NCI-H1105 treated with DMSO at 0.1 percent for 48 hours (cell line): ENCODE results near the gene CAMKMT.

Experiments used
- DNase-seq: peaks from one replicate; lab custom pipeline; 2025; lab: John Stamatoyannopoulos, UW

CAMKMT gene

DNA sequence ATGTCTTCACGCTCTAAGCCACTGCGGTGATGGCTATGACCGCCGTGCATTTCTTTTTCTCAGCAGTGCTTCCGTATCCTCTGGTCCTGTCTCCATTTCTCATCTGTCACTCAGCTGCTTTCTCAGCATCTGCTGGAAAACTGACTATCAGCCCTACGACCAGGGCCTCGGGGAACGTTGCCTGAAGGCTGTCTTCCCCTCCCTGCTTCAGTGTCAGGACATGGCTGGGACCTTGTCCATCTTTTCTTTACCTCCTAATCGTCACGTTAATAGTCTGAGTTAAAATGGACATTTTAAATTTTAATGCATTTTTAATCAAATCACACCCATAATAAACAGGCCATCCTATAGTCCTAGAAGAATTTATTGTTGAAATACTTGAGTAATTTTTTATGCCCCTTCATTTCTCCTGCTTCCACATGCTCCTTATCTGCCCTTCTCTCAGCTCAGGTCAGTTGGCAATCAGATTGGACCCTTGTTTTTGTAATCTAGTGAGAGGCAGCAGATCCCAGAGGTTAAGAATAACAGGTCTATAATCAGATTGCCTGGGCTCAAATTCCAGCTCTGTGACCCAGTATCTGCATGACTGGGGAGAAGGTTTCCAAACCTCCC, 329.5 kb downstream of the CAMKMT start:
- no peak for DNase-seq

DNA sequence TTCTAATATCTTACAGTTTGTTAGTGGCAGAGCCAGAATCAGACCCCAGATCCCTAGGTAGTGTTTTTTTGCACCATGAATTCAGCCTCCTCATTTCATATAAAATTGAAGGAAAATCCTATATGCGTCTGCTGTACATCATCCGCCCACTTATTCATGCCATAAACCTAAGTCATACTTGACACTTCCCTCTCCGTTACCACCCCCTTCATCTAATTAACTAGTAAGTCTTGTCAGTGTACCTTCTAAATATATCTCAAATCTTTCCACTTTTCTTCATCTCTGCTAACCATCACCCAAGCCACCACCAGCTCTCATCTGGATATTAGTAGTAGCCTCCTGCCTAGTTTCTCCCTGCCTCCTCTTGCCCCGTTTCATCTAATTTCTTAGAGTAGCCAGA, 331.1 kb downstream of the CAMKMT start:
- DNase-seq, result no peak

DNA sequence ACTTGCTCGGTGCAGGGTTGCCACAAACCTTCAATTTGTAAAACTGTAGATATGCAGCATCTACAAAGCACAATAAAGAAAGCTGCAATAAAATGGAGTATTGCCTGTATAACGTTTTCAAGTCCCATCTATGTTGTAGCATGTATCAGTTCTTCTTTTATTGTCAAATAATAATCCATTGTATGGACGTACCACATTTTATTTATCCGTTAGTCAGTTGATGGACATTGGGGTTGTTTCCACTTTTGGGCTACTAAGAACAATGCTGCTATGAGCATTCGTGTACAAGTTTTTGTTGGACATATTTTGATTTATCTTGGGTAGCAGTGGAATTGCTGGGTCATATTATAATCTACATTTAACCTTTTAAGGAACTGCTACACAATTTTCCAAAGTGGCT, 339.1 kb downstream of the CAMKMT start:
- no peak for DNase-seq

DNA sequence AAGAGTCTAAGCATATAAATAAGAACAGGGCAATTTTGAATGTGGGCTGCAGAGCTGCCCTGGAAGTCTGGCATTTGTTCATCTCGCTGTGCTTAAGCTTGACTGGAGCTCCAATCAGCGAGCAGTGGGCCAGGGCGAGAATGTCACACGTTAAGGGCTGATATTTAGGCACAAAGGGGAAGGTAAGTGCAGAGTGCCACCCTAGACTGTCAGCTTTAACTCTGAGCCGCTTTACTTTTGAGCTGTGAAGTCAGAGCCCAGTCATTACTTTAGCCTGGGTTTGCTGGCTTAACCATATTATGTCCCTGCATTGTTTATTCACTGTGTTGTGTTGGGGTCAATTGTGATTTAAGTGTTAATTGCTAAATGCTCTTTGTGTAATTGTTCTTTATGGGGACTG, 343.6 kb downstream of the CAMKMT start:
- no peak for DNase-seq

- DNase-seq, result no peak
Measured at GRCh38 chr2:44705876-44706480, 344.2 kb downstream of the CAMKMT start.

GRCh38 chr2:44706681-44707553, 345.2 kb downstream of the CAMKMT start:
- DNase-seq, result no peak

GRCh38 chr2:44707945-44708660, 346.4 kb downstream of the CAMKMT start:
- DNase-seq, result peak; percentile 87

DNA sequence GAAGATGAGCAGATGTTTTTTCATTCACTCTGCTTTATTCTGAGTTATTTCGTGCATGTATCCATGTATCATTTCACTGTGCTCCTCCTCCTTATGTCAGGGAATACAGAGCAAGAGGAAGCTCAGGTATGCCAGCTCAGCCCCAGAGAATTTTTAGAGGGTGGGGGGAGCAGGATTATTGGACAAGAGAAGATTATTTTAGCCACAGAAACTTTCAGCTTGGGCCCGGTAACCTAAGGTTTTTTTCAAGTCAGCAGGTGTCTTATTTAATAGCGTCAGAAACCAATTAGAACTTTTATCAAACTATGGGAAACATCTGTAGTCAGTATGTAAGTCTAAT, 346.9 kb downstream of the CAMKMT start:
- DNase-seq, result no peak

GRCh38 chr2:44713170-44713569, 351.4 kb downstream of the CAMKMT start:
- DNase-seq, result no peak

DNA sequence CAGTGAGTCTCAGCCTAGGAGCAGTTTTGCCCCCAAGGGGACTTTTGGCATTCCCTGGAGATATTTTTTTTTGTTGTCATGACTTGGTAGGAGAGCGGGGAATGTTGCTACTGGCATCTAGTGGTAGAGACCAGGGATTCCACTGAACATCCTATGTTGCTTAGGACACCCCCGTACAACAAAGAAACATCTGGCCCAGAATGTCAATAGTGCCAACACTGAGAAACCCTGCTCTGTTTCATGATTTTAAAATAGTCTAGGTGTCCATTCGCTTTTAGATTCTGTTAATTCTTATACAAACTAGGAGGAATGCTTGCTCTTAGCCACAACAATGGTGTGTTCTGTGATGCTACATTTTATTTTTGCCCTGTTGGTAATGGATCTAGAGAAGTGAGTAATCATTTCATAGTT, 353.9 kb downstream of the CAMKMT start:
- peak; percentile 28 for DNase-seq

DNA sequence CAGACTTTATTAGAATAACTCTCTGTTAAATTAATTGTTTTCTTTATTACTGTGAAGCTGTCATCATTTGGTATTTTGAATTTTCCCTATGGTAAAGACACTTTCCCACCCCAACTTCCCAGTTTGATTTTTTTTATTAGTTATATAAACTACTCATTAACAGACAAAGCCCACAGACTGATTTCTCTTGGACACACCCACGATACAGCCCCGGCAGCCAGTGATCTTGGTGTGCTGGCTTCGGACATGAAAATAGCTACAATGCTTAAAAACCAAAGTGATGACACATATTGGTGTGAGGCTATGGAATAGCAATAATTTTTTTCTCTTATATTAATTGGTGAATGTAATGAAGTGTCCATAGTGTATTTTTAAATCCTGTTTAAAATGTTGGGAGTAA, 354.4 kb downstream of the CAMKMT start:
- no peak for DNase-seq

GRCh38 chr2:44718431-44718830, 356.7 kb downstream of the CAMKMT start:
- DNase-seq, result no peak

GRCh38 chr2:44719562-44719961, 357.8 kb downstream of the CAMKMT start:
- no peak for DNase-seq

- DNase-seq, result no peak
Measured at GRCh38 chr2:44722026-44722625, 360.4 kb downstream of the CAMKMT start.

DNA sequence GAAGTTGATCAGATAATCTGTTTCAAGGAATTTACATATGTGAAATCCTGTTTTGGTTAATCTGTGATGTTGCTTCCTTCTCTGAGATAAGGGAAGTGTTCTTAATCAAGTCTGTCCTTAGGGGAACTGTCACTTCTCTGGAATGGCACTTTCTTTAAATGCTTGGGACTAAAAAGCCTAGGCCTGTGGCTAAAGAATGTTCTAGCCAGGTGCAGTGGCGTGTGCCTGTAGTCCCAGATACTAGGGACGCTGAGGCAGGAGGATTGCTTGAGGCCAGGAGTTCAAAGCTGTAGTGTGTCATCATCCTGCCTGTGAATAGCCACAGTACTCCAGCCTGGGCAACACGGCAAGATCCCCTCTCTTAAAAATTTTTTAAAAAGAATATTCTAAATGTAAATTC, 362.2 kb downstream of the CAMKMT start:
- DNase-seq, result no peak

DNA sequence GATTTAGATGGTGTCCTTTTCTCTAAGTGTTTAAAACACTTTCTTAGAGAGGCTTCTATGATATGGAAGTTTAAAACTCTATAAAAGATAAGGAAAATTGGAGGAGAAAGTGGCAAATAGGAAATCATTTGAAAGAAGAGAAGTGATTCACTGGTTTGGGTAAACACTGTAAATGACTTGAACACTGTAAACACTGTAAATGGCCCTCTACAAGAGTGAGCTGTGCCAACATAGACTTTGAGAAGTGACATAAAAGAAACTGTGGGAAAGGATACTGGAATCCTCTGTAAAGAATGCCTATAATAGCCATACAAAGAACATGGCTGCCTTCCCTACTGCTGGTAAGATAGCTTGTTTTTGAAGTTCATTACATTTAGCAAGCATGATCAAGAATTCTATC, 368.8 kb downstream of the CAMKMT start:
- DNase-seq, result no peak

- no peak for DNase-seq
Measured at GRCh38 chr2:44731505-44731904, 369.8 kb downstream of the CAMKMT start.

- DNase-seq, result no peak
Measured at GRCh38 chr2:44736270-44736942, 374.7 kb downstream of the CAMKMT start.

DNA sequence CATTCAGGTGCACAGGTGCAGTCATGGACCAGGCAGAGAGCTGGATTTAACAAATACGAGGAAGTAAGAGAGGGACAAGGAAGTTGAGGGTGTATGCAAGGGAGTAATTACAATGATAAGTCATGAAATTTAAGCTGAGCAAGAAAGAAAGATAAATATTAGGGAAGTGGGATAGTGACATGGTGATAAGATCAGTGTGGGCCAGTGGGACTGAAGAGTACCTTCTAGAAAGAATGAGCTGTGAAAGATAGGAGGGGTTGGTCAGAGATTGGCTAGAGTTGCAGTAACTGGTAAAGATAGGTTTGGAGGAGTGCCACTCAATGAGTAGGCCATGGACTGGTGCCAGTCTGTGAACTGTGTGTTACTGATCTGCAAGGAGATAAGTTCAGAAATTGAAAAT, 378.9 kb downstream of the CAMKMT start:
- DNase-seq, result no peak

DNA sequence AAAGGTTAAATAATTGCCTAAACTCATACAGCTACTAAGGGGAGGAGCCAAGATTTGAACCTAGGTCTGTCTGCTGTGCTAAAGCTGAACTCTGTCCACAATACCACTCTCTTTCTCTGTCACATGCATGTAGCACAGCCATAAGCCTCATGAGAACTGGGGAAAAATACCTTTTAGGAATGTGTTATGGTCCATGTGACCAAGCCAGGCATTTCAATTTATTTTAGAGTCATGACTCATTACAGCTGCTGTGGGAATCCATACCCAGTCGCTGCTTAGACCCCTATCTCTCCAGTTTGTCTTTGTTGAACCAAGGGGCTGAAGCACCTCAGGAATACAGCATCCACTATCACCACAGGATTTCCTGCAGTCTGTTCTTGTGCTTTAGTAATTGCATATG, 379.8 kb downstream of the CAMKMT start:
- no peak for DNase-seq

DNA sequence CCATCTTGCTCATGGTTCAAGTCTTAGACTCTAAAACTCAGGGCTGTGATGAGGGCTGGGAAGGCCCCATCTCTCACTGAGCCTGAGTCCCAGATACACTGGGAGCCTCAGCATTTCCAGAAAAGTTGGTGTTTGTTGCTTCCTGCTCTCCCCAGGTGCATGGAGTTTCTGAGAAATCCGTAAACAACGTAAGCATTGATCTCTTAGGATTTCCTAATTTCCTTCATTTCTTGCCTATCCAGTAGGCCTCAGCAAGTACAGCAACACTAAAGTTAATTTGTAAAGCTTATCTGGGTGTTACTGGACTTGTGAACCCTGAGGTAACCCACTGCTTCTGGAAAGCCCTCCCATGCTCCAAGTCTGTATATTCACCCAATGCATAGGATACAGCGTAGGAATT, 380.3 kb downstream of the CAMKMT start:
- DNase-seq, result no peak

GRCh38 chr2:44743473-44743872, 381.7 kb downstream of the CAMKMT start:
- DNase-seq, result no peak
